CD14-positive monocyte (primary cell): ENCODE results near the gene GTSF1L. TPM values are rescaled to one million over a fixed set of nuclear protein-coding genes. Genes with fewer than 3 reads are reported as not detected.

ENCODE experiments used
- DNase-seq, 3 donors: peaks; one replicate each; pipeline ENCODE4 v3.0.0-alpha.2; 2011 to 2022
- H2AFZ ChIP-seq: 2 replicates; pipeline ENCODE4 v1.6.0; 2012; ENCODE audit warnings: mild to moderate bottlenecking, low read depth, low read length, inconsistent platforms; ENCODE audit not compliant: insufficient read depth, poor library complexity, severe bottlenecking
- H3K27ac ChIP-seq, 2 donors: 1 replicate in 1 of 2; 2 replicates in 1 of 2; pipeline ENCODE4 v1.5.1; 2012 to 2013; ENCODE audit warnings: low read length in 2 of 2, control low read depth in 1 of 2, inconsistent platforms in 1 of 2, low read depth in 1 of 2, mild to moderate bottlenecking in 1 of 2
- H3K27me3 ChIP-seq, 2 donors: one replicate each; pipeline versions ENCODE4 v1.6.0 to v1.6.1; 2011 to 2013; ENCODE audit warnings: low read length in 2 of 2; ENCODE audit not compliant: control insufficient read depth in 2 of 2, insufficient read depth in 2 of 2
- H3K36me3 ChIP-seq, 2 donors: replicated peaks in 1 of 2; 1 replicate in 1 of 2; 2 replicates in 1 of 2; pipeline versions ENCODE4 v1.5.1 to v1.6.1; 2012 to 2013; ENCODE audit warnings: low read length in 2 of 2, control low read depth in 1 of 2, inconsistent platforms in 1 of 2, mild to moderate bottlenecking in 1 of 2; ENCODE audit not compliant: insufficient read depth in 2 of 2, control insufficient read depth in 1 of 2
- H3K4me1 ChIP-seq, 2 donors: 1 replicate in 1 of 2; 2 replicates in 1 of 2; pipeline versions ENCODE4 v1.5.1 to v1.6.1; 2012 to 2013; ENCODE audit warnings: low read length in 2 of 2, control low read depth in 1 of 2, inconsistent platforms in 1 of 2, mild to moderate bottlenecking in 1 of 2, moderate library complexity in 1 of 2; ENCODE audit not compliant: insufficient read depth in 2 of 2, control insufficient read depth in 1 of 2
- H3K4me2 ChIP-seq: replicated peaks from 2 replicates; pipeline ENCODE3; 2012; ENCODE audit warnings: low read length, moderate library complexity, mild to moderate bottlenecking; ENCODE audit not compliant: poor library complexity, severe bottlenecking; ENCODE audit errors: extremely low read depth
- H3K4me3 ChIP-seq, 3 experiments: fragments of 200-600 bp in 1 of 3; sonication (generic) in 1 of 3; replicated peaks in 1 of 3; 1 replicate in 2 of 3; 2 replicates in 1 of 3; pipeline ENCODE4 v1.5.1; 2011 to 2013; ENCODE audit warnings: low read length in 3 of 3, mild to moderate bottlenecking in 3 of 3, control low read depth in 2 of 3, low read depth in 2 of 3, inconsistent platforms in 1 of 3, moderate library complexity in 1 of 3
- H3K79me2 ChIP-seq: 2 replicates; pipeline ENCODE4 v1.6.0; 2012; ENCODE audit warnings: mild to moderate bottlenecking, control low read depth, inconsistent platforms, low read length, moderate library complexity; ENCODE audit not compliant: insufficient read depth
- H3K9ac ChIP-seq: 2 replicates; pipeline ENCODE4 v1.6.0; 2017; ENCODE audit warnings: low read length, mild to moderate bottlenecking; ENCODE audit not compliant: insufficient read depth, poor library complexity, severe bottlenecking
- H3K9me3 ChIP-seq, 2 donors: replicated peaks in 1 of 2; 1 replicate in 1 of 2; 2 replicates in 1 of 2; pipeline versions ENCODE4 v1.5.1 to v1.6.1; 2012 to 2013; ENCODE audit warnings: low read length in 2 of 2, control low read depth in 1 of 2; ENCODE audit not compliant: control insufficient read depth in 1 of 2, insufficient read depth in 1 of 2
- H4K20me1 ChIP-seq: 2 replicates; pipeline ENCODE4 v1.6.0; 2012; ENCODE audit warnings: mild to moderate bottlenecking, low read length, control low read depth, moderate library complexity; ENCODE audit not compliant: insufficient read depth
- H3K27ac Mint-ChIP-seq, 7 donors: one replicate each; pipeline ENCODE4 v1.8.0; 2020; ENCODE audit warnings: mild to moderate bottlenecking in 7 of 7, mixed read lengths in 7 of 7, moderate library complexity in 6 of 7, inconsistent platforms in 2 of 7
- H3K27me3 Mint-ChIP-seq, 3 donors: one replicate each; pipeline ENCODE4 v1.8.0; 2021 to 2022; ENCODE audit warnings: low read depth in 3 of 3, mild to moderate bottlenecking in 3 of 3, mixed read lengths in 3 of 3, moderate library complexity in 3 of 3, inconsistent platforms in 1 of 3
- H3K36me3 Mint-ChIP-seq, 2 donors: one replicate each; pipeline ENCODE4 v1.8.0; 2020; ENCODE audit warnings: mixed read lengths in 2 of 2, inconsistent platforms in 1 of 2, mild to moderate bottlenecking in 1 of 2
- H3K4me1 Mint-ChIP-seq: one replicate; pipeline ENCODE4 v1.8.0; 2020; ENCODE audit warnings: mild to moderate bottlenecking, mixed read lengths
- H3K4me3 Mint-ChIP-seq, 2 donors: one replicate each; pipeline ENCODE4 v1.8.0; 2020; ENCODE audit warnings: mild to moderate bottlenecking in 2 of 2, mixed read lengths in 2 of 2, moderate library complexity in 1 of 2
- H3K9me3 Mint-ChIP-seq, 7 donors: one replicate each; pipeline ENCODE4 v1.8.0; 2020 to 2022; ENCODE audit warnings: mixed read lengths in 7 of 7, mild to moderate bottlenecking in 6 of 7, moderate library complexity in 6 of 7, inconsistent platforms in 2 of 7
- WGBS: methylation state at CpG from one replicate; pipeline ENCODE4 v1.1.5; 2013; ENCODE audit warnings: missing lambda C conversion rate; ENCODE audit not compliant: insufficient coverage; 5-methylcytosine and 5-hydroxymethylcytosine counted together
- intact Hi-C, 2 donors: fragments of 100-400 bp; cut with micrococcal nuclease; formaldehyde crosslinking; loops; one replicate each; pipeline versions ENCODE4 v1.15.0 to v1.15.1; 2023
- polyA plus RNA-seq, 3 donors: library from polyadenylated mRNA; depleted of rRNA in 1 of 3; unstranded in 2 of 3; stranded (reverse) in 1 of 3; fragments of 300-500 nt in 2 of 3; fragments of >200 nt in 1 of 3; fragmentation: Illumina TruSeq in 2 of 3; gene quantifications; 1 replicate in 2 of 3; 2 replicates in 1 of 3; pipeline ENCODE4 v1.2.3, GENCODE V29; 2012 to 2021
- TF ChIP-seq, protein P1 (sequence below): fragments of 200-600 bp; IDR thresholded peaks from one replicate; pipeline ENCODE4 v1.8.0; 2022; ENCODE audit warnings: antibody characterized with exemption, mild to moderate bottlenecking

The GTSF1L gene
- polyA plus RNA-seq, 3 donors, result not detected

DNA sequence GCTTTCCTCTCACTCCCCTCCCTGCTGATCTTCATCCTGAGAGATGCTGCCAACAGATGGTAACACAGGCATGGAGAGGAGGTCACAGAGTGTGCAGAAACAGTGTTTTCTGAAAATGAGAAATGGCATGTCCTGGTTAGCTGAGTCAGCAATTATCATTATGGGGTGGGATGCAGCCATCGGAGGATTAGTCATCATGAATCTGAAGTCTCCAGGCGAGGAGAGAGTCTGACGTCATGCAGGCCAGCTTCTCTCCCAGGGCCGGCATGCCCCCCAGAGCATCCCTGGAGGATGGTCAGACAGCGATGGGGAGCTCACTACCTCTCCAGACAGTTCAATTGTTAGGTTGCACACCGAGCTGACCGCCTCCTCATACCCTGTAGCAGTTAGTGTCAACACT lies 4.7 kb upstream of the GTSF1L start:
- intact Hi-C loops, result no loop called here
- H3K4me1 Mint-ChIP-seq, result peaks cover 7% of the 10 kb centered on the region

DNA sequence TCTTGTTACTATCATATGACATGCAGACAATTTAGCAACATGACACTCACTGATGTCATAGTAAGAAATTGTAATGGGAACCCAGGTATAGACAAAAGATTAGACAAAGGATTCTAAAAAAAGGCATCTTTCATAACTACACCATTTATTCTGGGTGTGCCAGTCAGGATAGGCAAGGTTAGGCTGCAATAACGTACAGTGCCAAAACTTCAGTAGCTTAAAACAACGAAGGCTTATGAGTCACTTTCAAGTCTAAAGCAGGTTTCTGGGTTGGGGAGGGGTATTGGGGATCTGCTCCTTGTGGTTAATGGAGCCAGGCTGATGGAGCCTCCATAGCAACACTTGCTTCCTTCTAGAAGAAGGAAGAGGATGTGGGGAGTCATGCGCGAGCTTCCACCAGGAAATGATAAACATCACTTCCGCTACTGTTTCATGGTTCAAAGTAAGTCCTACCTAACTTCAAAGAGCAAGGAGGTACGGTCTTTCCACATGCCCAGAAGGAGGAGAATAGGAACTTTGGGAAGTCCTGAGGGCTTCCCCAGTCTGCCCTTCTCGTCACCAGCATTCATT lies 2.0 kb upstream of the GTSF1L start:
- Histone ChIP-seq H3K79me2 (no peaks in the 10 kb centered on the region), H3K9me3 (no peaks in the 10 kb centered on the region), H3K4me1 (no peaks in the 10 kb centered on the region), H4K20me1 (no peaks in the 10 kb centered on the region), H3K36me3 (no peaks in the 10 kb centered on the region), H3K9ac (no peak overlapping the region), H2AFZ (no peak overlapping the region), H3K4me2 (no peak overlapping the region), H3K4me3 (no peak overlapping the region), H3K27me3 (no peaks in the 10 kb centered on the region), H3K27ac (no peak overlapping the region)
- Mint-ChIP-seq H3K9me3 (peaks cover 0 to 7% (median 0%) of the 10 kb centered on the region in 7 donors), H3K4me1 (peaks cover 15% of the 10 kb centered on the region), H3K27ac (no peak overlapping the region), H3K36me3 (no peaks in the 10 kb centered on the region), H3K27me3 (peaks cover 7 to 12% (median 9%) of the 10 kb centered on the region in 3 donors), H3K4me3 (no peak overlapping the region)
- DNase-seq, result peak in 2 of 3 donors; percentile 16 to 49
- TF ChIP-seq, protein P1, sequence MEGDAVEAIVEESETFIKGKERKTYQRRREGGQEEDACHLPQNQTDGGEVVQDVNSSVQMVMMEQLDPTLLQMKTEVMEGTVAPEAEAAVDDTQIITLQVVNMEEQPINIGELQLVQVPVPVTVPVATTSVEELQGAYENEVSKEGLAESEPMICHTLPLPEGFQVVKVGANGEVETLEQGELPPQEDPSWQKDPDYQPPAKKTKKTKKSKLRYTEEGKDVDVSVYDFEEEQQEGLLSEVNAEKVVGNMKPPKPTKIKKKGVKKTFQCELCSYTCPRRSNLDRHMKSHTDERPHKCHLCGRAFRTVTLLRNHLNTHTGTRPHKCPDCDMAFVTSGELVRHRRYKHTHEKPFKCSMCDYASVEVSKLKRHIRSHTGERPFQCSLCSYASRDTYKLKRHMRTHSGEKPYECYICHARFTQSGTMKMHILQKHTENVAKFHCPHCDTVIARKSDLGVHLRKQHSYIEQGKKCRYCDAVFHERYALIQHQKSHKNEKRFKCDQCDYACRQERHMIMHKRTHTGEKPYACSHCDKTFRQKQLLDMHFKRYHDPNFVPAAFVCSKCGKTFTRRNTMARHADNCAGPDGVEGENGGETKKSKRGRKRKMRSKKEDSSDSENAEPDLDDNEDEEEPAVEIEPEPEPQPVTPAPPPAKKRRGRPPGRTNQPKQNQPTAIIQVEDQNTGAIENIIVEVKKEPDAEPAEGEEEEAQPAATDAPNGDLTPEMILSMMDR, result no peak
- WGBS, result 75% methylated on average over 2 of the region's 7 CpGs
- intact Hi-C loops, result no loop called here

More for the DNA sequence above, 4.7 kb upstream of the GTSF1L start:
- H3K4me1 ChIP-seq, result no peaks in the 10 kb centered on the region
- H3K4me3 Mint-ChIP-seq, result peak overlapping the region in 1 of 2 donors; percentile 22
- no peak overlapping the region for H3K27ac Mint-ChIP-seq
- no peak overlapping the region for H2AFZ ChIP-seq
- H3K36me3 ChIP-seq, result no peaks in the 10 kb centered on the region
- peaks cover 7 to 20% (median 10%) of the 10 kb centered on the region in 3 donors for H3K27me3 Mint-ChIP-seq
- no peaks in the 10 kb centered on the region for H4K20me1 ChIP-seq
- no peak overlapping the region for H3K4me3 ChIP-seq
- H3K9ac ChIP-seq, result no peak overlapping the region
- 84% methylated on average over 6 of the region's 7 CpGs for WGBS
- H3K27me3 ChIP-seq, result no peaks in the 10 kb centered on the region
- DNase-seq, result no peak
- H3K27ac ChIP-seq, result no peak overlapping the region
- peaks cover 0 to 7% (median 0%) of the 10 kb centered on the region in 7 donors for H3K9me3 Mint-ChIP-seq
- no peaks in the 10 kb centered on the region for H3K79me2 ChIP-seq
- TF ChIP-seq, protein P1, result no peak
- H3K9me3 ChIP-seq, result no peaks in the 10 kb centered on the region
- H3K4me2 ChIP-seq, result no peak overlapping the region
- no peaks in the 10 kb centered on the region for H3K36me3 Mint-ChIP-seq
